EH (cell line): ENCODE measurements around the gene MORC2.

Source experiments
- DNase-seq: peaks from one replicate; pipeline ENCODE4 v3.0.0-alpha.2; 2015; ENCODE audit warnings: low read depth

The MORC2 gene

DNA sequence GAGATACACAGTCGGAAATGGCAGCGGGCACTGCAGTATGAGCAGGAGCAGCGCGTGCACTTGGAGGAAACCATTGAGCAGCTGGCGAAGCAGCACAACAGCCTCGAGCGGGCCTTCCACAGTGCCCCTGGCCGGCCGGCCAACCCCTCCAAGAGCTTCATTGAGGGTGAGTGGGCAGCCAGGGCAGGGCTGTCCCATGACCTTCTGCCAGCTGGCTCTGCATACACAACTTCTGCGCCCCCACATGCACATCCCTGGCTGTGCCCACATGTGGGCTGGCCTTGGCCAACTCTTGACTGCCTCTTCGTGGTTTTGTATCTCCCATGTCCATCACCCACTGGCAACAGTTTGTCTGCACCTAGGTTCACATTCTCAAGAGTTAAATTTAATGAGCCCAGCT lies 81.1 kb downstream of the MORC2 start:
- DNase-seq = no peak

DNA sequence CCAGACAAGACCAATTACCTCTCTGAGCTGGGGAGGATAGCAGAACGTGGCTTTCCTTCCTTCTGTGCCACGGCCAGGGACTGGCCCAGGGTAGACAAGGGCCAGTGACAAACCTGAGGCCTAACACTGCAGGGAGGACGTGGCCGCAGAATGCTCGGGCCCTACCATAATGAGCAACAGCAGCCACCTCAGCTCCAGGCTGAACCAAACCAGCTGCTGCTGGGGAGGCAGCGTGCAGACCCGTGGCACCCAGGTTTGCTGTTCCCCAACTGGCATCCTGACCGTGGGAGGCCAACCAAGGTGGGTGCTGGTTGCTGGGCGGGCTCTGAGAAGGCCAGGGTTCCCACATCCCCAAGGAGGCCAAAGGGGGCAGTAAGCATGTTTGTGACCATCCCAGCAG lies 83.0 kb downstream of the MORC2 start:
- no peak for DNase-seq

DNA sequence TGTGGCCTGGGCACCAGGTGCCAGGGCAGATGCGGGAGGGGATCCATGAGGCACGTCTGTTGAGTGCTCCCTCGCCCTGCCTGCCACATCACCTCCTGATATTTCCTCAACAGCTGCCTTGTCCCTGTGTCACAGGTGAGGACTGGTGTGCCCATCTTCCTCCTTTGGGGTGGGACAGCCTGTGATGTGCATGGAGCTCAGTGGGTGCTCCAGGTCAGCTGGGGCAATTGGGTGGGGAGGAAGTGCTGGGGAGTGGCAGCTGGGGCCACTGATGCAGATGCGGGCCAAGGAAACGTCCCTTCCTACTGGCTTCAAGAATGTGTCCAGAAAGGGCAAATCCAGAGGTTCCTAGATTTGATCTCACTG lies 83.6 kb downstream of the MORC2 start:
- no peak for DNase-seq

DNA sequence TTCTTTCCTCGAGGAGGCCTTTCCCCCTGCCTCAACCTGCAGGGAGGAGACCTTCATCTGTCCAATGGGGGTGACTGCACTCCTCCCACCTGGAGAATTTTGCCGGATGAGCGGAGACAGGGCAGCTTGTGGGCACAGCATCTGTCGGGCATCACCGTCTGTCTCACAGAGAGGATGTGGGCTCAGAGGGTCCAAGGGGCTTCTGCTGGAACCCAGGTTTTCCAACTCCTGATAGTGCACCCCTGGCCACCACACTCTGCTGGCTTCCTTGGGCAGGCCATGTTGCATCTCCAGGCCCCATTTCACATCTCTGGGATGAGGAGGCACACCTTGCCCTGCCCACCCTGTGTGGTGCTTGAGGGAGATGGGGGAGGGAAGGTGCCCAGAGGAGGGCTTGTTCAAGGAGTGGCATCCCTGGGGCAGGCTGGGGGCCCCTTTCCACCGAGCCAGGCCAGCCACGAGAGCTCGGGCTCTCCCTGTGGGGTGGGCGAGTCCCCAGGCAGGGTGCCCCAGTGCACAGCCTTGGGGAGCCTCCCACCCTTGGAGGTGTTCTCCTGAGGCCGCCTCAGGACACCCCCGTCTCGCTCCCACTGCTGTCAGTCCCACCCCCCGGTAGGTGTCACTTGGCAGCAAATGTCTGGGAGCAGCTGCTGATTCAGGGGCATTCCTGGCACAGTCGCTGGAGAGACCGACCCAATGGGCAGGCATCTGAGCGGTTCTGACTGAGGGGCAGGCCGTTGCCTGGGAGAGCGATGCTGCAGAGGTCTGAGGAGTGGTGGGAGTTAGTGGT lies 84.2 kb downstream of the MORC2 start:
- no peak for DNase-seq

DNA sequence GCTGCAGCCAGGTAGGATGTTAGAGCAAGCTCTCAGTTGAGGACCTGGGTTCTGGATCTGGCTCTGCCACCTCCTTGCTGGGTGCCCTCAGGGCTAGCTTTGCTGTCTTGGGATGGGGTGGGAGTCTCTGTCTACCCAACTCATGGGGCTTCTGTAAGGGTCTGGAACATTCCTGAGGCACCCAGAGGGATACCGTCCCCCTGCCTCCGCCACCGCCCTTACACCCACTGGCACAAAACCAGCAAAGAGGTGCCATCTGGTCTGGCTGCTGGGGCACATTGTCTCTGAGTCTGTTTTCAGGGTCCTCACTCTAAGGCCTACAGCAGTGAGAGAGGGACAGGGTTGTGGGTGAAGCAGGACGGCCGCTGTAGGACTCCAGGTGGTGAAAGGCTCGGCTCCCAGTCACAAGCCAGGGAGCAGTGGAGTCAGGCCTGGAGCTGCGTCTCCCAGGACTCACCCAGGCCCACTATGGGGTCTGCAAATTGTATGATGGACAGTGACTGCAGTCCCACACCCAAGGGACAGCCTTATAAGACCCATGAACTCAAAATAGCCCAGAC lies 84.9 kb downstream of the MORC2 start:
- DNase-seq = no peak

DNA sequence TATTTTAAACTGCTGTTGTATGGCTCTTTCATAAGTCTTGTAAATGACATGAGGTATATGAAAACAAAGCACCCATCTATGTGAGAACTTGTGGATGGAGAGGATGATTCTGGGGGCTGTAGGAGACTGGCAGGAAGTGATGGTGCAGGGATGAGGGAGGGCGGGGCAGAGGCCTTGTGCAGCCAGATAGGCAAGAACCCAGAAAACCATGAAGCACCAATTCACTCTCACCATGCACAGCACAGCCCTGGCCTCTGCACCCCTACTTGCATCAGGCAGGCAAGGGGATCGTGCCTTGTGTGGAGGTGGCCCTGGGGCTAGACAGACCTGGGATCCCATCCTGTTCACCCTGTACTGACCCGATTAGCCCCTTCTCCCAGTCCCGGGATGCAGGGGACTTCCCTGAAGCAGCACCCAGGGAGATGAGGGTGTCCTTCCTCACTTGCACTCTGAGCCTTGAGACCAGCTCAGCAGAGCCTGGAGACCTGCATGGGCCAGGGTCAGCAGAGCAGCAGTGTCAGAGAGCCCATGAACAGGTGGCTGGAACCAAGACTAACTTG lies 85.5 kb downstream of the MORC2 start:
- DNase-seq = no peak

DNA sequence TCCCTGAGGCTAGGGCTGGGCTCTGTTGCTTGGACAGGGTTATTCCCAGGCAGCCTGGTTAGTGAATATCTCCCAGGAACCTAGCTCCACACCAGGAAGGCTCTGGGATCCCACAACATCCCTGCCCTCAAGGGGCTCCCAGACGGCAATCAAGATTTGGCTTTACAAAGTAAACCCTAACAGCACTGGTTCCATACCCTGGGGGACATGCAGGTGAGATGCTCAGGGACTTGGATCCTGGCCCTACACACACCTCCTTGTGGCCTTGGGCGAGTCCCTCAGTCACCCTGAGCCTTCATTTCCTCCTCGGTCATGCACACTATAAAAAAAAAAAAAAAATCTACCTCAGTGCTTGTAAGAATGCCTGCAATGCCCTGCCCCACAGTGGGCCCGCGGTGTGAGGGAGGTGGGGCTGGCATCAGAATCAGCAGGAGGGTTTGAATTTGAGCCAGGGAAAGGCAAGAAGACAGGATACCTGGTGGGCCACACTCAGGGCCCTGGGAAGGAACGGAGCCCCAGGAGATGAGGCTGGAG lies 86.3 kb downstream of the MORC2 start:
- no peak for DNase-seq

DNA sequence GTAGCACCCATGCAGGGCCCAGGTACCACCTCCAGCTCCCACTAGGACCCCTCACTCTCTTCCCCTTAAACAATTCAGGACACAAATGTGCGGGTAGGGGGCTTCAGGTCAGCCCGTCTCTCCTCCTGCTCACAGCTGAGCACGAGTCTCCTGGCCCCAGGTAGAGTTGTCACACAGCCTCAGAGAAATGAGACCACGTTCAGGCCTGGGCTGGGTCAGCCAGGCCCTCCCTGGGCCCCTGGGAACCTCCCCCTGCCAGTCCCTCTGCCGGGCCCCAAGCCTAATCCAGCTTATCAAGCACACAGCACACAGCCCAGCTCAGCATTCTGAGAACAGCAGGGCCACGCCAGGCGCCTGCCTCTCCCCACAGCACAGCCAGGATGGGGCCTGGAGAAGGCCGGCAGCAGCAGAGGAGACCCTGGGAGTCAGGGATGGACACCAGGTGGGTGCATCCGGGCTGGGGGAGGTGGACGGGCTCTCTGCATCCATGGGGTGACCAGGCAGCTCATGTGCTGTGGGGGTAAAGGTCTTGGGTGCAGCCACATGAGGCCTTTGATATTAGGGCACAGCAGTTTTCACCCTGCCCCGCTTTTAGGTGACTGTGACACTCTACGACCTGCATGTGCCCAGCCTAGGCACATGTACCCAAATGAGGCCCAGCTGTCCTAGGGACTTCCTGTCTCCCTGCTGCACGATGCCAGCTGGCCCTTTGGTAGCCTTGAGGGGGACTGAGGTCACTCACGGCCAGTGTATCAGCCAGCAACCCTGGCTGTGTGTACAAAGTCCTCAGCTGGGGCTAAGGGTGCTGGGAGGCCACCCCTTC lies 87.0 kb downstream of the MORC2 start:
- DNase-seq = peak; percentile 6

DNA sequence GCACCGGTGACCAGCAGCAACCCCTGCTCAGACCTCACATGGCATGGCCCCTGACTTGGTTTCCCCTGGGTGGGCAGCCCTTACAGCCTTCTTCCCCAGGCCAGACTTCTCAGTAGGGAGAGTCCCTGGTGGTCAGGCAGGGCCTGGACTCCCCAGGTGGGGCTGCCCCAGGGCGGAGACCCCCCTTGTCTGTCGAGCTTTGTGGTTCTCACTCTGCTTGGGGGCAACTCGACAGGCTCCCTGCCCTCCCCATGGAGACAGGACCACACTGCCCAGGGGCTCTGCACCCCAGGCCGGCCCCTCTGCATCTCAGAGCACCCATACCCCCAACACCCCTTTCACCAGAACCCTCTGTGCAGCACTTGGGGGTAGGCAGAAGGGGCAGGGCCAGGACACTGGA lies 87.7 kb downstream of the MORC2 start:
- DNase-seq = no peak

DNA sequence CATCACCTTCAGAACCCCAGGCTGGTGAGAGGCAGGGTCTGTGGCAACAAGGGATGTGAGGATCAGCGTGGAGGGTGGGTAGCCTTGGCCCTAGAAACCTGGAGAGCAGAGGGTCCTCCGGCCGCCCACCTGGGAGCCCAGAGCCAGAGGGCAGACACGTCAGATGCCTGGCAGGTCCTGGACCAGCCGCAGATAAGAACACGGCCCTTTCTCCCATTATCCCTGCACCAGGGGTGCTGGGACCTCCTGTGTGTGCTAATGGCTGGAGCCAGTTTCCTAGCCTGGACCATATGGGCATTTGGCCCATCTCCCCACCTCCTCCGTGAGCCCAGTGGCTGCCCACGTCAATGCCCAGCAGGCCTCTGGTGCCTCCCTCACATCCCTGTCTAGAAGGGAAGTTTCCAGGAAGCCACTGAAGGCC lies 88.4 kb downstream of the MORC2 start:
- DNase-seq = no peak

DNA sequence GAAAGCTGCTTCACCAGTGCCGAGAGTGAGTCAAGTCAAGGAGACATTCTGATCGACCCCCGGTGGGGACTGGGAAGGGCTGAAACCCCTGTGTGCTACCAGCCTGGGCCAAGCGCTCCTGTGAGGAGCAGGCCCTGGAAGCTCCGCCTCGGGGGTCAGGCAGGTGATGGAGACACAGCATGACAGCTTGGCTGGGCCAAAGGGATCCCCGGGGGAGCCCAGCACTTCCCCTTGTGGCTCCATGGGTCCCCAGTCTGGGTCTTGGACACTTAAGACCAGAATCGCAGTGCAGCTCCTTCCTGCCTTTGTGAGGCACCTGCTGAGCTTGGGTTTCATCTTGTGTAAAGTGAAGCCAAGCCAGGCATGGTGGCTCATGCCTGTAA lies 89.2 kb downstream of the MORC2 start:
- no peak for DNase-seq

DNA sequence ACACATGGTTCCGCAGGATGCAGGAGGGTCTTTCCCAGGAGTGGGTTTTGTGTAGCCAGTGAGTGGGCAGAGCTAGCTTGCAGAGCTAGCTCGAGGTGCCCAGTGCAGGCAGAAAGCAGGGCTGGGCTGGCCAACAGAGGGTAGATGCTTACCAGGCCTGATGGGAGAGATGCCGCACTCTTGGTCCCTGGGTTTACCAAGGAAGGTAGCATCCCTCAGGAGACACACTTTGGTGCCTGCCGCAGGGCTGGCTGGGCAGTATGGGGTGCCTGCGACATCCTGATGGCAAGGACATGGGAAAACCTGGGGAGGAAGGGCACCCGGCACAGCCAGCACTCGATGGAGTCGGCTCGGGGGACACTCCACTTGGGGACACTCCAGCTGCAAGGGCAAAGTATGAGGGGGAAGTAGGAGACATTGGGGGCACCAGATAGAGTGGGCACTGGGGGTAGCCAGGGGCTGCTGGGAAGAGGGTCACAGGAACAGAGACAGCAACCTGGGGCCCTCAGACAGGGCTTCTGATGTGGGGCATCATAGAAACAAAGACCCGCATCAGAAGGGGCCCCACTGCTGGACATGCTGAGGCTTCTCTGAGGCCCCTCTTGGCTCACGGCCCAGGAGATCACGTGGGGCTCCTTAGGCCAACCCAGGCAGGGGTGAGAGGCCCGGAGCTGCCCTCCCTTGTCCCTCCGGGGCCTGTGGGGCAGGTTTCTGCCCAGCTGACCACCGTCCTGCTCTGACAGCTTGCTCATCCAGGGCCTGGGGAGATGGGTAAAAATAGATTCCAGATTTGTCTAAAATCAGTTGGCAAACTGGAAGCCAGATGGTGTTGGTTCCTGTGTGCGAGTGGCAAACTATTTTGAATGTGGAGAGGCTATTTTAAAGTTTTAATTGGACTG lies 89.8 kb downstream of the MORC2 start:
- DNase-seq = peak; percentile 4

DNA sequence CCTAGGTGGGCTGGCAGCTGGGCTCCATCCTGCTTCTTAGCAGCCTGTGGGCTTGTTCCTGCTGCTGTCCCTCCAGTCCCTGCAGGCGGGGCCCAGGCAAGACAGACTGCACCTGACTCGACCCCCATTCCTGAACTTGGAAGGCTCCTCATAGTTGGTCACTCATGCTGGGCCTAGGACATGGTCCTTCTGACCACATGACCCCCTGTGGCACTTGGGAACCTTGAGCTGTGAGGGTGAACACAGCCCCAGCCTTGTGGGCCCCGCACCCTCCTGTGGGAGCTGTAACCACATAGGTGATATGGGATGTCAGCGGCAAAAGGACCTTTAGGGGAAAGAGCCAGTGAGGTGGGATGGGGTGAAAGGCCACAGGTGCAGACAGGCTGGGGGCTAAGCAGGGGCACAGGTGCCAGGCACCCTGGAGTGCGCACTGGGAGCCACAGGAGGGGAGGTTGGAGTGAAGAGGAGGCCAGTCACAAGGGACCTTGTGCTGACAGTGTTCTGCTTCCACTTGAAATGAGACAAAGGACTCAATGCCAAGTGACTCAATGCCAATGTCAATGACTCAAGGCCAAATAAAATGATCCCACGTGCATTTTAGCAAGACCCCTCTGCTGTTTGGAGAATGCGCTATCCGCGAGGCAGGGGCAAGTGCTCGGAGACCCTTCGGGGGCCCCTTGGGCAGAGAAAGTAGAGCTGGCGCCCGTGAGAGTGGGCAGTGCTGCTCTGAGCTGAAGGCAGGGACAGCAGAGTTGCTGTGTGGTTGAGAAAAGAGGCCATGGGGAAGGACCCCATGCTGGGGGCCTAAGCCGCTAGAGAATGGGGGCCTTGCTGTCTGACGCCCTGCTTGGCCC lies 90.7 kb downstream of the MORC2 start:
- DNase-seq = no peak

DNA sequence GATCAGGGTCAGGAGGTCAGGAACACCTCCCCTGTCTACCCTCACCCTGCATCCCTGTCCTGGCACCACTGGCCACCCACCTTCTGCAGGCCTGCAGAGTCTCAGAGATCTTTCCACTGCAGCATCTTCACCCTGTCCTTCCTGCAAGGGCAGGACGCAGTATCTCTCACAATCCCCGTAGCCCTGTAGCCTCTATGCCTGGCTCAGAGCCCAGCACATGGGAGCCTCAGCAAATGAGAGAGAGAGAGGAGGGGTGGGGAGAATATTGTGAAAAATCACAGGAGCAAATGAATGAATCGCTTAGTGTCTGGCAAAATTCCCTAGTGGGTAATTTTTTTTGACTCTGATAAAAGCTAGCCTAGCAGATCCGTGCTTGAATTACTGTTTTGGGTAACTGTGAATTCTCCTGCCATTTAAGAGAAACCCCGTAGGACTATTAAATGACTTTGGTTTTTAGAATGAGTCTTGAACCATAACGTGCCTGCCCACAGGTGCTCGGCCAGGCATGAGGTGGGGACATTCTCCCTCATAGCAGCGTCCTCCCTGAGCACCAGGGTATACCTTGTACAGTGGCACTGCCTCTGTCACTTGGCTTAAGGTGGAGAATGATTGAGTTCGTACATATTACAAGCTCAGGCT lies 91.5 kb downstream of the MORC2 start:
- peak; percentile 23 for DNase-seq

DNA sequence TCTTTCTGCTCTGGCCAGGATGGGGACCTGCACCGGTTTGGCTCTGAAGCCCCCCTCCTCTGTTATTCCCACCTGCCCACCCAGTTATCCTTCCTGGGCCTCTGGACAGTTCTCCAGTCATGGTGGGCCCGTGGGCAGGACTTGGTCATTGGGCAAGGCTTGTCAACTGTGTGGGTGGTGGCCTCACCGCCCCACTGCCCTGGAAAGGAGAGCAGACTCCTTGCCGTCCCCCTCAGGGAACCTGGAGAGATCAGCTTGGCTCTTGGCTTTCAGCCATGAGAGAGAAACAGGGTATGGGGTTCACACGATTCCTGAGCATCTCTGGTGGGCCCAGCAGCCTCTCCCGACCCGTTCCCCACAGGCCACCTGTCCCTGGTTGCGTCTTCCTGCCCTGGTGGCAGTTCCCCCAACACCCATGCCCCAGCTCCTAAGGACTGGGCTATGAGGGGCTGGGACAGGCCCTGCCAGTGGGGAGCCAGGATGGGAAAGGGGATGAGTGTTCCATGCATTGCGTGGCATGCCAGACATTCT lies 92.3 kb downstream of the MORC2 start:
- DNase-seq = no peak

DNA sequence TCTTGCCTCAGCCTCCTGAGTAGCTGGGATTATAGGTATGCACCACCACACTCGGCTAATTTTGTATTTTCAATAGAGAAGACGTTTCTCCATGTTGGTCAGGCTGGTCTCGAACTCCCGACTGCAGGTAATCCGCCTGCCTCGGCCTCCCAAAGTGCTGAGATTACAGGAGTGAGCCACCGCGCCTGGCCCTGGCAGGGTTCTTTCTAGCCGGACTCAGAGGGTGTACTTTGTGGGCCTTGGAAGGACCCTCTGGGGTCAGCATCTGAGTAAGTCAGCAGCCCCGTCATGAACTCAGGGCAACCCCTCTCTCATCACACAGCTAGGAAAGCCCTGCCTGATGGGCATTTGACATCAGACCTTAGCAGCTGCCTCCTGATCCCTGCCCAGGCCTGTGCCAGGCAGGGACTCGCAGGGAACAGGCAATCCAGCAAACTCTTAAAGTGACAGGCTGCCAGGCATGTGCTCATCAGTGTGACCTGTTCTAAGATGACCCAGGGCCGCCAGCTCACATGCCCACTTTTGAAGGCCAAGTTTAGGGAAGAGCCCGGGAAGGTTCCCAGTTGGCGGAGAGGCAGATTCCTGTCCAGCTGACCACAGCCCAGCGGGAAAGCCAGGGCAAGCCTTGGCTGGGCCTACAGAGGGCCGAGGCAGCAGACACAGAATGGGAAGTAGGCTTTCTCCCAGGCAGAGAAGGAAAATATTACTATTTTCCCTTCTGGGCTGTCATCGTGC lies 92.9 kb downstream of the MORC2 start:
- peak; percentile 4 for DNase-seq
